ENCODE data around the gene ANXA11.

The ANXA11 gene

DNA sequence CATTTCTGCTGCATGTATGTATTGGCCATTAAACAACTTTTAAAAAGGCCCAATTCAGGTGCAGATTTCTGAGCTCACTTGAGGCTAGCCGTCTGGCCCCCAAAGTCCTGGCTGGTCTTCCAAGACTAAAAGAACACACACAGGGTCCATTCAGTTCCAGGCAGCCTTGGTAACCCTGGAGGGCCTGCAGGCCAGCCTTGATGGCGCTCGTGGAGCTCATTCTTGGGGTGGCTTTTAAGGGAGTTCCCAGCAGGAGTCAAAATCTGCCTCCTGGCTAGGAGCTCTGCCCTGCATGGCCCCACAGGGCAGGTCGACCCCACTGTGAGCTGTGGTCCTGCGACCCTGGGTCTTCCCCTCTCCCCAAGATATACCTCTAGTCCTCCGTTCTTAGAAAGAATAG lies 28.8 kb downstream of the ANXA11 start:
- peaks cover 8% of the 10 kb centered on the region; the same call in 1 of the 2 replicates for H4K20me1 ChIP-seq (ENCODE audit: control insufficient read depth, insufficient read depth, low read depth, low read length)

DNA sequence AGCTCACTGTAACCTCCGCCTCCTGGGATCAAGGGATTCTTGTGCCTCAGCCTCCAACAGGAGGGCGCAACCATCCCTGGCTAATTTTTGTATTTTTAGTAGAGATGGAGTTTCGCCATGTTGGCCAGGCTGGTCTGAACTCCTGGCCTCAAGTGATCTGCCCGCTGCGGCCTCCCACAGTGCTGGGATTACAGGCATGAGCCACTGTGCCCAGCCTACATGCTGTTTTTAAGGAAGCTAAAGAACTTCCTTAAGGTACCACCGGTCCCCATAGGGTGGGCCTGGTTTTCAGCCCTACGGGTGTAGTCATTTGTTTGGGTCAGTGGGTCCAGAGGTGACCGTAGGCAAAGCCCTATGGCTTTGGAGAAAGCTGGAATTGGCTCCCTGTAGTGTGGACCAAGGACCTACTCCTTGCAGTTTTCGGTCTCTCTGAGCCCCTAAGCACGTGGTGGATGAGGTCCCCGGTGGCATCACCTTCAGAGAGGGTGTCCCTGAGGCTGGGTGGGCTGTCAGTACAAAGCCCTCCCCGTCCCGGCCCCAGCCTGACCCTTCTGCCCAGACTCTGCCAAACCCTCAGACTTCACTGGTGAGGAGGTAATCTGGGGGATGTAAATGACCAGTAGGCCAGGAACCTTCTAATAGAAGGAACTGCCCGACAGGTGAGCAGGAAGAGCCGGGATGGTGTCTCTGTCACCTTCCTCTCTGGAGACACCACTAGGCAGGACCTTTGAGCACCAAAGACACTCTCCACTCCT lies 30.5 kb downstream of the ANXA11 start:
- H3K79me2 ChIP-seq (ENCODE audit: control insufficient read depth, low read length) = peaks cover 30% of the 10 kb centered on the region
- H3K36me3 ChIP-seq (ENCODE audit: control insufficient read depth, low read length) = no peaks in the 10 kb centered on the region; the same call in 1 of the 2 replicates

More for the DNA sequence above, 28.8 kb downstream of the ANXA11 start:
- Histone ChIP-seq H3K27me3 (ENCODE audit: control insufficient read depth, low read length) (no peaks in the 10 kb centered on the region), H3K79me2 (ENCODE audit: control insufficient read depth, low read length) (peaks cover 42% of the 10 kb centered on the region), H3K9me3 (ENCODE audit: control insufficient read depth, insufficient read depth, low read length) (no peaks in the 10 kb centered on the region), H3K36me3 (ENCODE audit: control insufficient read depth, low read length) (no peaks in the 10 kb centered on the region), H3K4me2 (ENCODE audit: low read length) (no peak overlapping the region), H3K27ac (ENCODE audit: low read depth, low read length) (no peak overlapping the region), H3K9me2 (replicated peaks; ENCODE audit: control insufficient read depth, low read length) (no peaks in the 10 kb centered on the region), H3F3A (ENCODE audit: control insufficient read depth, insufficient read depth) (no peaks in the 10 kb centered on the region), H3K4me3 (ENCODE audit: low read length) (no peak overlapping the region), H3K4me1 (ENCODE audit: control insufficient read depth, low read length) (peaks cover 13% of the 10 kb centered on the region; the same call in 1 of the 2 replicates)
- no peak for TF ChIP-seq EZH2phosphoT487 (IDR thresholded peaks at IDR 0.05; ENCODE audit: borderline replicate concordance, low read length)
- TF ChIP-seq, protein P1, sequence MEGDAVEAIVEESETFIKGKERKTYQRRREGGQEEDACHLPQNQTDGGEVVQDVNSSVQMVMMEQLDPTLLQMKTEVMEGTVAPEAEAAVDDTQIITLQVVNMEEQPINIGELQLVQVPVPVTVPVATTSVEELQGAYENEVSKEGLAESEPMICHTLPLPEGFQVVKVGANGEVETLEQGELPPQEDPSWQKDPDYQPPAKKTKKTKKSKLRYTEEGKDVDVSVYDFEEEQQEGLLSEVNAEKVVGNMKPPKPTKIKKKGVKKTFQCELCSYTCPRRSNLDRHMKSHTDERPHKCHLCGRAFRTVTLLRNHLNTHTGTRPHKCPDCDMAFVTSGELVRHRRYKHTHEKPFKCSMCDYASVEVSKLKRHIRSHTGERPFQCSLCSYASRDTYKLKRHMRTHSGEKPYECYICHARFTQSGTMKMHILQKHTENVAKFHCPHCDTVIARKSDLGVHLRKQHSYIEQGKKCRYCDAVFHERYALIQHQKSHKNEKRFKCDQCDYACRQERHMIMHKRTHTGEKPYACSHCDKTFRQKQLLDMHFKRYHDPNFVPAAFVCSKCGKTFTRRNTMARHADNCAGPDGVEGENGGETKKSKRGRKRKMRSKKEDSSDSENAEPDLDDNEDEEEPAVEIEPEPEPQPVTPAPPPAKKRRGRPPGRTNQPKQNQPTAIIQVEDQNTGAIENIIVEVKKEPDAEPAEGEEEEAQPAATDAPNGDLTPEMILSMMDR (IDR thresholded peaks at IDR 0.05; ENCODE audit: low read depth, low read length, poor library complexity, severe bottlenecking) = no peak

DNA sequence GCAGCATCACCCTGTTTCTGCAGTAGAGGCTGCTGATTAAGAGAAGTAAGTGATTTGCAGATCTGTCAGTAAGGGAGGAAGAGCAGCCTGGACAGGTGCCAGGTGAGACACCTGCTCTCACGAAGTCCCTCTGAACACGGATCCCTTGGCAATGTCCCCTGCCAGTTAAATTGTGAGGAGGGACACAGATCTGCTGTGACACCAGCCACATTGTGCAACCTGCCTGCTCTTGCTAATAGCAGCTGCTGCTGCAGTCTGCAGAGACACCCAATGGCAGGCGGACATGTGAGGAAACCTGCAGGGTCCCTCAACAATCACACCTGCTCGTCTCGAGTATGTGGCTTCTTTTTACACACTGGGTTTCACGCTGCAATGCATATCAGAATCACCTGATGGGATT lies 31.9 kb downstream of the ANXA11 start:
- no peak overlapping the region for H3K4me2 ChIP-seq (ENCODE audit: low read length)
- H4K20me1 ChIP-seq (ENCODE audit: control insufficient read depth, insufficient read depth, low read depth, low read length) = peaks cover 8% of the 10 kb centered on the region; the same call in 1 of the 2 replicates
- H3K4me3 ChIP-seq (ENCODE audit: low read length) = no peak overlapping the region
- peaks cover 17% of the 10 kb centered on the region for H3K79me2 ChIP-seq (ENCODE audit: control insufficient read depth, low read length)
- H3K36me3 ChIP-seq (ENCODE audit: control insufficient read depth, low read length) = no peaks in the 10 kb centered on the region; the same call in 1 of the 2 replicates
- peaks cover 7% of the 10 kb centered on the region; the same call in 1 of the 2 replicates for H3K4me1 ChIP-seq (ENCODE audit: control insufficient read depth, low read length)
- H3K9me2 ChIP-seq (replicated peaks; ENCODE audit: control insufficient read depth, low read length) = no peaks in the 10 kb centered on the region
- H3K27me3 ChIP-seq (ENCODE audit: control insufficient read depth, low read length) = no peaks in the 10 kb centered on the region
- no peaks in the 10 kb centered on the region for H3F3A ChIP-seq (ENCODE audit: control insufficient read depth, insufficient read depth)
- H3K27ac ChIP-seq (ENCODE audit: low read depth, low read length) = no peak overlapping the region
- no peak for TF ChIP-seq EZH2phosphoT487 (IDR thresholded peaks at IDR 0.05; ENCODE audit: borderline replicate concordance, low read length)
- TF ChIP-seq, protein P1 (IDR thresholded peaks at IDR 0.05; ENCODE audit: low read depth, low read length, poor library complexity, severe bottlenecking) = no peak
- H3K9me3 ChIP-seq (ENCODE audit: control insufficient read depth, insufficient read depth, low read length) = no peaks in the 10 kb centered on the region

More for the DNA sequence above, 30.5 kb downstream of the ANXA11 start:
- Histone ChIP-seq H3K27me3 (ENCODE audit: control insufficient read depth, low read length) (no peaks in the 10 kb centered on the region), H3K9me3 (ENCODE audit: control insufficient read depth, insufficient read depth, low read length) (no peaks in the 10 kb centered on the region), H3F3A (ENCODE audit: control insufficient read depth, insufficient read depth) (no peaks in the 10 kb centered on the region), H3K4me3 (ENCODE audit: low read length) (no peak overlapping the region), H3K27ac (ENCODE audit: low read depth, low read length) (no peak overlapping the region), H3K9me2 (replicated peaks; ENCODE audit: control insufficient read depth, low read length) (no peaks in the 10 kb centered on the region), H4K20me1 (ENCODE audit: control insufficient read depth, insufficient read depth, low read depth, low read length) (peaks cover 8% of the 10 kb centered on the region; the same call in 1 of the 2 replicates), H3K4me1 (ENCODE audit: control insufficient read depth, low read length) (peaks cover 13% of the 10 kb centered on the region; the same call in 1 of the 2 replicates), H3K4me2 (ENCODE audit: low read length) (no peak overlapping the region)
- TF ChIP-seq, protein P1 (IDR thresholded peaks at IDR 0.05; ENCODE audit: low read depth, low read length, poor library complexity, severe bottlenecking) = no peak
- no peak for TF ChIP-seq EZH2phosphoT487 (IDR thresholded peaks at IDR 0.05; ENCODE audit: borderline replicate concordance, low read length)

All from DOHH2 (cell line).